Esophagus (tissue), 2 donors: ENCODE data around the gene YKT6. TPM values are rescaled to one million over a fixed set of nuclear protein-coding genes. Genes with fewer than 3 reads are reported as not detected.

Experiments
- H3K27ac ChIP-seq, 2 donors: one replicate each; pipeline ENCODE4 v1.5.1; 2013; ENCODE audit warnings: low read depth in 2 of 2, mild to moderate bottlenecking in 2 of 2, inconsistent platforms in 1 of 2, low read length in 1 of 2, moderate library complexity in 1 of 2
- H3K27me3 ChIP-seq, 2 donors: one replicate each; pipeline ENCODE4 v1.6.1; 2013; ENCODE audit warnings: low read length in 2 of 2, control low read depth in 1 of 2, mild to moderate bottlenecking in 1 of 2; ENCODE audit not compliant: insufficient read depth in 2 of 2, control insufficient read depth in 1 of 2
- H3K36me3 ChIP-seq, 2 donors: one replicate each; pipeline ENCODE4 v1.6.1; 2013; ENCODE audit warnings: low read length in 1 of 2; ENCODE audit not compliant: control insufficient read depth in 2 of 2, insufficient read depth in 2 of 2
- H3K4me1 ChIP-seq, 2 donors: one replicate each; pipeline ENCODE4 v1.6.1; 2013; ENCODE audit warnings: low read length in 1 of 2; ENCODE audit not compliant: control insufficient read depth in 2 of 2, insufficient read depth in 2 of 2
- H3K4me3 ChIP-seq, 2 donors: one replicate each; pipeline ENCODE4 v1.5.1; 2013; ENCODE audit warnings: low read length in 2 of 2, mild to moderate bottlenecking in 2 of 2, low read depth in 1 of 2, moderate library complexity in 1 of 2
- H3K9me3 ChIP-seq, 2 donors: one replicate each; pipeline ENCODE4 v1.6.1; 2013; ENCODE audit warnings: mild to moderate bottlenecking in 2 of 2, low read depth in 1 of 2, low read length in 1 of 2, moderate library complexity in 1 of 2; ENCODE audit not compliant: control insufficient read depth in 2 of 2, insufficient read depth in 1 of 2
- WGBS, 2 donors: extraction: QIAGEN DNeasy Blood & Tissue Kit; methylation state at CpG; one replicate each; pipeline ENCODE4 v1.1.7; 2013; 5-methylcytosine and 5-hydroxymethylcytosine counted together
- polyA plus RNA-seq, 2 donors: library from polyadenylated mRNA; stranded (reverse); fragments of 200-250 nt; gene quantifications; one replicate each; pipeline ENCODE4 v1.2.3, GENCODE V29; 2013
- donor health status: healthy with polysubstance abuse.
- donor health status: Bipolar disorder and iron deficiency.

YKT6 gene
- polyA plus RNA-seq, 2 donors = 32.7 to 52.6 TPM

DNA sequence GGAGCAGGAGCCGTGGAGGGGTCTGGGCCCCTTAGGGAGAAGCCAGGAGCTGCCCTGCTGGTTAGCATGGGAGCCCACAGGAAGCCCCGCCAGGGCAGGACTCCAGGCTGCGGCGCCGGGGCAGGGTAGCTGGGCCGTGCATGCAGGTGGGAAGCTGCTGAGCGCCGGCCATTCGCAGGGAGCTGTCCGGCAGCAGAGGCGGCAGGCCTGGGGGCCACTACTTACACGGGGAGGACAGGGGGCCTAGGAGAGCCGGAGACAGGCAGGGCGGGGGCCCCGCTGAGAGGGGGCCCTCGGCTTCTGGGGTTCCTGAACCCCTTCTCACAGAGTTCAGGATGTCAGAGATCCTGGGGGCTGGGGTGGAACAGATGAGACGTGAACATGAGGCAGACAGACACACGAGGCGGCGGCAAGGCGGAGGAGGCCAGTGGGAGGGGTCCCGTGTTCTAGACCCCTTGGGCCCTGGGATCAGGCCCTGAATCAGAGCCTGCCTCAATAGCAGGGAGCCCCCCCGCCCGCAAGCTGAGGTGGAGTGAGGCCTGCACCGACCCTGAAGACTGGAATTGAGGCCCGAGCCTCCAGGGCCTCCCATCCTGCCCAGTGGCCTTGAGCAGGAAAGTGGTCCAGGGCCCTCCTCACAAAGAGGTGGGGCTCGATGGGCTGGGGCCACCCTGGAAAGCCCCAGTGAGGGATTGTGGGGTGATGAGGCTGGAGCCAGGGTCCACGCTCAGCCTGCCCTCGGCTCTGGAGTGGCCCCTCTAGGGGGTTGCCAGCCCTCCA is 28.0 kb downstream of the YKT6 start:
- Histone ChIP-seq H3K4me3 (no peak overlapping the region), H3K4me1 (peaks cover 0 to 4% of the 10 kb centered on the region in 2 donors), H3K9me3 (no peaks in the 10 kb centered on the region), H3K27me3 (no peaks in the 10 kb centered on the region), H3K36me3 (no peaks in the 10 kb centered on the region), H3K27ac (no peak overlapping the region)
- WGBS, 2 donors = 85 to 86% methylated on average over 26 to 29 of the region's 29 CpGs

GRCh38 chr7:44229546-44230105 is 28.8 kb downstream of the YKT6 start:
- 60 to 69% methylated on average over 11 of the region's 11 CpGs for WGBS, 2 donors

DNA sequence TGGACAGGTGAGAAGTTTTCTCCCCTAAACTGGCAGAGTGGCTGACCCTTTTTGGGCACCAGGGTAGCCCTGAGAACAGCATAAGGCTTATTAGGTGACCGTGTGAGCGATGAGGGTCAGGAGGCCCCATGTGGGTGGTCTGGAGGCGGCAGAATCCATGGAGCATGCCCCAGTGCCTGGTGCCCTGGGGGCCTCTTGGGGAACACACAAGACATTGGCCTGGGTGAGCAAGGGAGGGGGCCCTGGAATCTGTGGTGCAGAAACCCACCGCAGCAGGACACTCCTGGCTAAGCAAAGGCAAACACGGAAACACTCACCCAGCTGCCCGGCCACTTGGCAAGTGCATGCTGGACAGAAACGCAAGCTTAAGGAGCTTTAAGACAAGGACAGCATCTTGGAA is 29.5 kb downstream of the YKT6 start:
- Histone ChIP-seq H3K4me3 (no peak overlapping the region), H3K27ac (no peak overlapping the region), H3K4me1 (no peaks in the 10 kb centered on the region), H3K9me3 (no peaks in the 10 kb centered on the region), H3K36me3 (no peaks in the 10 kb centered on the region), H3K27me3 (no peaks in the 10 kb centered on the region)
- WGBS, 2 donors = 86 to 90% methylated on average over 7 of the region's 7 CpGs

More at GRCh38 chr7:44229546-44230105, 28.8 kb downstream of the YKT6 start:
- H3K4me1 ChIP-seq = no peaks in the 10 kb centered on the region
- H3K9me3 ChIP-seq = no peaks in the 10 kb centered on the region
- no peaks in the 10 kb centered on the region for H3K27me3 ChIP-seq
- H3K36me3 ChIP-seq = no peaks in the 10 kb centered on the region
- H3K4me3 ChIP-seq = no peak overlapping the region
- no peak overlapping the region for H3K27ac ChIP-seq

GRCh38 chr7:44231088-44231487 is 30.3 kb downstream of the YKT6 start:
- Histone ChIP-seq H3K27me3 (no peaks in the 10 kb centered on the region), H3K27ac (no peak overlapping the region), H3K4me3 (no peak overlapping the region), H3K4me1 (no peaks in the 10 kb centered on the region), H3K9me3 (no peaks in the 10 kb centered on the region), H3K36me3 (no peaks in the 10 kb centered on the region)
- WGBS, 2 donors = 89 to 91% methylated on average over 12 of the region's 12 CpGs

DNA sequence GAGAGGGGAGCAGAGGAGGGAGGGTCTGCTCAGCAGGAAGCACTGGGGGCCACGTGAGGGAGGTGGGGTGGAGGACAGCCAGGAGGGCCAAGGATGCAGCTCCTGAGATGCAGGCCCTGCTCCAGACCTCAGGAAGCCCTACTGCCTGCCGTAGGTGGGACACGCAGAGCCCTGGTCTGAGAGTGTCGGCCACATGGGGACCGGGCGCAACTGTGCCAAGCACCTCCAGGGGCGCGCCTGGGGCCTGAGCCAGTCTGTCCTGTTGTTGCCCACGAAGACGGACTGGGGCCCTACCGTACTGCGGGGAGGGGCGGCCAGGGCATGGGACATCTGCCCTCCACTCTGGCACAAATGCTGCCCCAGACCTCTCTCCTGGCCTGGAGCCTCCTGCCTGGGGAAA is 31.6 kb downstream of the YKT6 start:
- Histone ChIP-seq H3K4me3 (no peak overlapping the region), H3K4me1 (no peaks in the 10 kb centered on the region), H3K27ac (no peak overlapping the region), H3K9me3 (no peaks in the 10 kb centered on the region), H3K36me3 (no peaks in the 10 kb centered on the region), H3K27me3 (no peaks in the 10 kb centered on the region)
- 83 to 90% methylated on average over 13 of the region's 13 CpGs for WGBS, 2 donors

DNA sequence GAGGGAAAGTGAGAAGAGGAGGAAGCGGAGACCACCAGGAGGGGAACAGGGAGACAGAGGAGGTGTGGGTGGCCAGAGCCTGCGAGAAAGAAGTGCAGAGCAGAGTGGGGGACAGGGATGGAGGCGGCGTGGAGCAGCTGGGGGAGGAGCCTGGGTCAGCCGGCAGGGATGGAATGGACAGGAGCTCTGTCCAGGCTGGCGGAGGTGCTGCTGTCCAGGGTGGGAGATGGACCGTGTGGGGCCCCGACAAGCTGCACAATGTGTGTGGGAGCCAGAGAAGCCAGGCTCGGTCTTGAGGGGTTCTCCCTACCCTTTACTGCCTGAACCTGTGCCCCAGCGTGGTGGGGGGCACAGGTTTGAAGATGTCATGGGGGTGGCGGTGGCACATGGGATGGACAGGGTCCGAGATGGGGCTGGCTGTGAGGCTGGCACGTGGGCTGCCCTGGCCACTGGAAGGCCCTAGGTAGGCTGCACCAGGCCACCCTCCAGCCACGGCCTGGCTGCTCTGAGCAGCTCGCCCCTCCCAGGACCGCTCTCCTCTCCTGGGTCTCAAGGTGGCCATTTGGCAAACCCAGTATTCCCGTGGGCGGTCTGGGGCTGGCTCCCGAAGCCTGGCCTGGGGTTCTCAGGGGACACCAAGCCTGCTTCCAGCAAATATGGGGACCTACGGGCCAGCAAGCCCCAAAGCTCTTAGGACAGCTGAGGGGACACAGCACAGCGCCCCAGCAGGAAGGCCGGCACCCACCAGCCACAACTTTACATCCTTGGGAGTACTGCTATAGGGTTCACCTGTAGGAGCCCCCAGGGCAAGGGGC is 32.3 kb downstream of the YKT6 start:
- no peaks in the 10 kb centered on the region for H3K36me3 ChIP-seq
- no peaks in the 10 kb centered on the region for H3K9me3 ChIP-seq
- 79 to 83% methylated on average over 21 to 22 of the region's 22 CpGs for WGBS, 2 donors
- H3K27ac ChIP-seq = no peak overlapping the region
- H3K4me1 ChIP-seq = no peaks in the 10 kb centered on the region
- H3K27me3 ChIP-seq = no peaks in the 10 kb centered on the region
- H3K4me3 ChIP-seq = no peak overlapping the region

DNA sequence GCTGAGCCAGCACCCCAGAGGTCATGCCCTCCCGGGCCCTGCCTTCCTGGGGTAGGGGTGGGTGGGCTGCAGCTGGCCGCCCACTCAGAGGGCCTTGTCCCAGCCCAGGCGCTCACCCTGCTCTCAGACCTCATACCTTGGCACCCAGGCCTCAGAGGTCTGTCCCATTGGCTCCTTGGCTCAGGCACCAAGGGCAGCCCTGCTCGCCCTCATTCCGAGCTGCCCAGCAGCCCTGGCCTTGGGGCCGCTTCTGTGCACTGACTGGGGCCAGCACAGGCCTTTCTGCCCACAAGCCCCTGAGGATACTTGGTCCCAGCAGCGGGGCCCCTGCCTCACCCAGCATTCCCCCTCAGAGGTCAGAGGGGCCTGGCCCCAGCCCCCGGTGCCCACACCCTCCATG is 34.3 kb downstream of the YKT6 start:
- no peaks in the 10 kb centered on the region for H3K27me3 ChIP-seq
- no peak overlapping the region for H3K27ac ChIP-seq
- WGBS, 2 donors = 87 to 91% methylated on average over 8 of the region's 8 CpGs
- H3K36me3 ChIP-seq = no peaks in the 10 kb centered on the region
- H3K4me3 ChIP-seq = no peak overlapping the region
- H3K4me1 ChIP-seq = no peaks in the 10 kb centered on the region
- no peaks in the 10 kb centered on the region for H3K9me3 ChIP-seq

- H3K27me3 ChIP-seq = no peaks in the 10 kb centered on the region
- no peak overlapping the region for H3K4me3 ChIP-seq
- H3K9me3 ChIP-seq = no peaks in the 10 kb centered on the region
- H3K4me1 ChIP-seq = no peaks in the 10 kb centered on the region
- WGBS, 2 donors = 61 to 71% methylated on average over 22 of the region's 22 CpGs
- H3K27ac ChIP-seq = no peak overlapping the region
- H3K36me3 ChIP-seq = no peaks in the 10 kb centered on the region
Measured at GRCh38 chr7:44235582-44236332, 35.0 kb downstream of the YKT6 start.

DNA sequence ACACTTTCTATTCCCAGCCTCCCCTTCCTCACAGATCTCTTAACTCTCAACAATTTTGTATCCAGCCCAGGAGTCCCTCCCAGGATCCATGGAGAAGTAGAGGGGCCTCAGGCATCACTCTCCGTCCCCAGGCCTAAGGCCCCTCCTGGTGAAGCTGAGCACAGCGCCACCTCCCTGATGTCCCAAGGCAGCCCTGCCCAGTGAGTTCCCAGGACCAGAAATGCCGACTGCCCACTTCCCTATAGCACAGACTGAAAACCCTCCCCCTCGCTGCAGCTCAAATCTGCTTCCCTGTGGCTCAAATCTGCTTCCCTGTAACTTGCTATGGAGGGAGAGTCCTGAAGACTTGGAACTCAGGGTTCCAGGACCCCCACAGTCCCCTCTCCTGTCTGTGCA is 35.6 kb downstream of the YKT6 start:
- H3K4me1 ChIP-seq = no peaks in the 10 kb centered on the region
- no peak overlapping the region for H3K4me3 ChIP-seq
- no peaks in the 10 kb centered on the region for H3K27me3 ChIP-seq
- no peaks in the 10 kb centered on the region for H3K9me3 ChIP-seq
- H3K27ac ChIP-seq = no peak overlapping the region
- 73 to 74% methylated on average over 4 of the region's 4 CpGs for WGBS, 2 donors
- H3K36me3 ChIP-seq = no peaks in the 10 kb centered on the region
